Endodermal cell (in vitro differentiated cells): ENCODE data around the gene UBE2H. TPM values are rescaled to one million over a fixed set of nuclear protein-coding genes. Genes with fewer than 3 reads are reported as not detected.

Source experiments
- DNase-seq: peaks from one replicate; pipeline ENCODE4 v3.0.0-alpha.2; 2017
- H3K27ac ChIP-seq: 2 replicates; pipeline ENCODE4 v1.5.1; 2013; ENCODE audit warnings: mild to moderate bottlenecking, low read depth, low read length, moderate library complexity
- H3K27me3 ChIP-seq: 2 replicates; pipeline ENCODE4 v1.6.1; 2013; ENCODE audit warnings: mild to moderate bottlenecking, low read length, moderate library complexity; ENCODE audit not compliant: insufficient read depth, control insufficient read depth, poor library complexity, severe bottlenecking
- H3K36me3 ChIP-seq: 2 replicates; pipeline ENCODE4 v1.7.0; 2013; ENCODE audit warnings: mild to moderate bottlenecking, low read length, moderate library complexity; ENCODE audit not compliant: control insufficient read depth, insufficient read depth
- H3K4me1 ChIP-seq: one replicate; pipeline ENCODE4 v1.7.0; 2013; ENCODE audit warnings: low read length; ENCODE audit not compliant: control insufficient read depth, insufficient read depth
- H3K4me3 ChIP-seq: 2 replicates; pipeline ENCODE4 v1.5.1; 2013; ENCODE audit warnings: mild to moderate bottlenecking, low read length, moderate library complexity
- H3K9ac ChIP-seq: 2 replicates; pipeline ENCODE4 v1.6.1; 2013; ENCODE audit warnings: mild to moderate bottlenecking, low read length, moderate library complexity; ENCODE audit not compliant: poor library complexity, severe bottlenecking; ENCODE audit errors: extremely low read depth
- H3K9me3 ChIP-seq: 2 replicates; pipeline ENCODE4 v1.6.1; 2013; ENCODE audit warnings: mild to moderate bottlenecking, low read length, moderate library complexity; ENCODE audit not compliant: control insufficient read depth
- H3K27ac Mint-ChIP-seq: 2 replicates; pipeline ENCODE4 v1.8.0; 2020; ENCODE audit warnings: mixed read lengths
- H3K27me3 Mint-ChIP-seq: 2 replicates; pipeline ENCODE4 v1.8.0; 2021; ENCODE audit warnings: mild to moderate bottlenecking, mixed read lengths; ENCODE audit not compliant: insufficient read depth
- H3K36me3 Mint-ChIP-seq: 2 replicates; pipeline ENCODE4 v1.8.0; 2020; ENCODE audit warnings: low read depth, mixed read lengths
- H3K4me1 Mint-ChIP-seq: 2 replicates; pipeline ENCODE4 v1.8.0; 2020; ENCODE audit warnings: mixed read lengths
- H3K4me3 Mint-ChIP-seq: 2 replicates; pipeline ENCODE4 v1.8.0; 2020; ENCODE audit warnings: mild to moderate bottlenecking, moderate library complexity, mixed read lengths
- H3K9me3 Mint-ChIP-seq: 2 replicates; pipeline ENCODE4 v1.8.0; 2020; ENCODE audit warnings: mild to moderate bottlenecking, mixed read lengths
- whole genome bisulfite sequencing, 2 experiments: methylation state at CpG; one replicate each; pipeline versions ENCODE4 v1.1.5 to v1.1.7; 2013; ENCODE audit warnings: missing lambda C conversion rate in 2 of 2, mixed read lengths in 1 of 2; ENCODE audit not compliant: insufficient coverage in 1 of 2, insufficient read length in 1 of 2; 5-methylcytosine and 5-hydroxymethylcytosine counted together
- total RNA-seq, 2 donors: library from RNA; stranded (reverse); fragmentation: NEBNext Ultra II Directional in 1 of 2; extraction: Animal tissue kit (Norgen Biotek cat#: 25700) in 1 of 2; gene quantifications; 2 replicates in 1 of 2; 3 replicates in 1 of 2; pipeline ENCODE4 v1.2.1, GENCODE V29; 2021
- TF ChIP-seq, protein P1 (sequence below): fragments of 200-600 bp; sonication (generic); conservative IDR thresholded peaks from 2 replicates; pipeline ENCODE4 v1.5.0; 2021; ENCODE audit warnings: antibody characterized with exemption, mild to moderate bottlenecking

UBE2H gene
- total RNA-seq, 2 donors from 2014 or later, result 74.5 to 74.7 TPM

DNA sequence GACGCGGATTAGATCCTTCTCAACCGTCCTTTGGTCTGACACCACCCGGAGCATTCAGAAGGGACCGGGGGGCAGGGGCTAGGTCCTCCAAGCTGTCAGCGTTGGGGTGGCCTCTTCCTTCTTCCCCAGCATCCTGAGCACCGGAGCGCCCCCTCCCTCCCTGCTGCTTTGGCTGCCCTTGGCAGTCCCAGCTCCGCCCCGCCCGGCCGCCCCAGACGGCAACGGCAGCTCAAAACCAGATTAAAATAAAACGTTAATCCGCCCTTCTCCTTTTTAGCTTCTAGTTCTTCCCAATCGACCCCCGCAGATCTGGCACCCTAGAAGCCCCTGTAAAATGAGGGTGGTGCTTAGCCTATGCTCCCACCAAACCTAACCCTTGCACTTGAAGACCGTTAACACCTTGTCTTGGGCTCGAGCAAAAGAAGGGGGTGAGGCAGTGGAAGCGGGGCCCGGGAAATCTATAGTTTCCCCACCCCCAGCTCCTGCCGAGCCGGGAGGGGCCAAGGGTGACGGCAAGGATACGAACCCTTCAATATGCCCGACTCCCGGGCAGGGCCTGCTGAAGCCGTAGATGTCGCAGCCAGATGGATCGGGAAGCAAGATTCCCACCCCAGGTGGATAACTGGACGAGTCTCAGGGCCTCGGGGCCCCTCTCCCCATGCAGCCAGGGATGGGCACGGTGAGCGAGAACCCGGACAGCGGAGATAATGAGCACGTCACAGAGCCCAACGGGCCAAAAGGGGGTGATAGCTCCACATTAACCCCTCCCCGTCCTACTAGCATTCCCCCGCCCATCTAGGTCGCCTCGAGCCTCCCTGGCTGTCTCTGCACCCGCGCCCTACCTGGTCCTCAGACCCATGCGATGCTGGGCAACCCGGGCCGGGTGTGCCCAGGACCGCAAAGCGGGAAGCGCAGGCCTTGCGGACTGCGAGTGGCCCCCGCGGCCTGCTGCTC is 171.5 kb downstream of the UBE2H start:
- peaks cover 16% of the 10 kb centered on the region for H3K4me1 Mint-ChIP-seq
- no peaks in the 10 kb centered on the region for H3K9me3 Mint-ChIP-seq
- peak overlapping the region; percentile 71 for H3K4me3 ChIP-seq
- DNase-seq, result peak; percentile 86
- peaks cover 89% of the 10 kb centered on the region for H3K27me3 Mint-ChIP-seq
- 1 to 2% methylated on average over 14 to 55 of the region's 55 CpGs for WGBS, 2 experiments
- no peaks in the 10 kb centered on the region for H3K36me3 Mint-ChIP-seq
- no peak overlapping the region for H3K27ac Mint-ChIP-seq
- peaks cover 4% of the 10 kb centered on the region for H3K9me3 ChIP-seq
- H3K4me3 Mint-ChIP-seq, result peak overlapping the region; percentile 55
- TF ChIP-seq, protein P1, sequence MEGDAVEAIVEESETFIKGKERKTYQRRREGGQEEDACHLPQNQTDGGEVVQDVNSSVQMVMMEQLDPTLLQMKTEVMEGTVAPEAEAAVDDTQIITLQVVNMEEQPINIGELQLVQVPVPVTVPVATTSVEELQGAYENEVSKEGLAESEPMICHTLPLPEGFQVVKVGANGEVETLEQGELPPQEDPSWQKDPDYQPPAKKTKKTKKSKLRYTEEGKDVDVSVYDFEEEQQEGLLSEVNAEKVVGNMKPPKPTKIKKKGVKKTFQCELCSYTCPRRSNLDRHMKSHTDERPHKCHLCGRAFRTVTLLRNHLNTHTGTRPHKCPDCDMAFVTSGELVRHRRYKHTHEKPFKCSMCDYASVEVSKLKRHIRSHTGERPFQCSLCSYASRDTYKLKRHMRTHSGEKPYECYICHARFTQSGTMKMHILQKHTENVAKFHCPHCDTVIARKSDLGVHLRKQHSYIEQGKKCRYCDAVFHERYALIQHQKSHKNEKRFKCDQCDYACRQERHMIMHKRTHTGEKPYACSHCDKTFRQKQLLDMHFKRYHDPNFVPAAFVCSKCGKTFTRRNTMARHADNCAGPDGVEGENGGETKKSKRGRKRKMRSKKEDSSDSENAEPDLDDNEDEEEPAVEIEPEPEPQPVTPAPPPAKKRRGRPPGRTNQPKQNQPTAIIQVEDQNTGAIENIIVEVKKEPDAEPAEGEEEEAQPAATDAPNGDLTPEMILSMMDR, result no peak
- no peak overlapping the region for H3K27ac ChIP-seq
- H3K36me3 ChIP-seq, result no peaks in the 10 kb centered on the region
- H3K27me3 ChIP-seq, result peaks cover 99% of the 10 kb centered on the region
- H3K4me1 ChIP-seq, result peaks cover 6% of the 10 kb centered on the region
- no peak overlapping the region for H3K9ac ChIP-seq

Other genes with a start within 250 kb of the UBE2H start
- 10 to 100 TPM; 28.0 to 28.2 TPM for gene ZC3HC1, start 98.4 kb upstream of the UBE2H start, total RNA-seq
- gene KLHDC10, start 117.6 kb upstream of the UBE2H start, total RNA-seq, result 10 to 100 TPM; 20.6 to 22.2 TPM